OCI-LY3 (cell line): Measurements from ENCODE around the gene GRIN2A.

Source experiments
- H2AFZ ChIP-seq: fragments of 200-600, 300-600 bp; shearing (Covaris generic); 2 replicates; pipeline ENCODE4 v1.6.0; 2014; ENCODE audit warnings: antibody characterized with exemption, low read depth, low read length
- H3K27ac ChIP-seq: fragments of 200-600, 300-600 bp; sonication (generic); 2 replicates; pipeline ENCODE4 v1.5.1; 2014; ENCODE audit warnings: mild to moderate bottlenecking, low read length, moderate library complexity, mixed read lengths
- H3K27me3 ChIP-seq: fragments of 200-600, 300-600 bp; sonication (generic); 2 replicates; pipeline ENCODE4 v1.6.1; 2014; ENCODE audit warnings: low read depth, low read length, mixed read lengths
- H3K36me3 ChIP-seq: fragments of 200-600, 300-600 bp; sonication (generic); replicated peaks from 2 replicates; pipeline ENCODE3; 2014; ENCODE audit warnings: low read depth, low read length, mixed read lengths
- H3K4me1 ChIP-seq: fragments of 300-600, 200-600 bp; sonication (generic); 2 replicates; pipeline ENCODE4 v1.6.1; 2014; ENCODE audit warnings: low read length, mixed read lengths
- H3K4me2 ChIP-seq: fragments of 200-600, 300-600 bp; sonication (generic); 2 replicates; pipeline ENCODE4 v1.6.1; 2014; ENCODE audit warnings: low read length, mixed read lengths
- H3K4me3 ChIP-seq: fragments of 300-600, 200-600 bp; sonication (generic); 2 replicates; pipeline ENCODE4 v1.5.1; 2014; ENCODE audit warnings: antibody characterized with exemption, mild to moderate bottlenecking, low read length, moderate library complexity
- H3K79me2 ChIP-seq: fragments of 300-600, 200-600 bp; shearing (Covaris generic); 2 replicates; pipeline ENCODE4 v1.6.1; 2014; ENCODE audit warnings: mild to moderate bottlenecking, low read length, mixed read lengths
- H3K9ac ChIP-seq: fragments of 300-600, 200-600 bp; shearing (Covaris generic); 2 replicates; pipeline ENCODE4 v1.6.0; 2014; ENCODE audit warnings: mild to moderate bottlenecking, low read length, moderate library complexity
- H3K9me3 ChIP-seq: fragments of 200-600, 300-600 bp; shearing (Covaris generic); 2 replicates; pipeline ENCODE4 v1.6.1; 2014; ENCODE audit warnings: low read length, mixed read lengths; ENCODE audit not compliant: insufficient read depth
- H4K20me1 ChIP-seq: fragments of 200-600, 300-600 bp; sonication (generic); 2 replicates; pipeline ENCODE4 v1.6.1; 2016; ENCODE audit warnings: low read length, mixed read lengths; ENCODE audit not compliant: insufficient read depth
- EZH2phosphoT487 ChIP-seq: fragments of 200-600 bp; shearing (Covaris generic); IDR thresholded peaks from 2 replicates; pipeline ENCODE4 v1.6.1; 2018; ENCODE audit warnings: antibody characterized with exemption, mixed run types, low read depth
- TF ChIP-seq, protein P1 (sequence below): fragments of 200-600, 300-600 bp; sonication (generic); IDR thresholded peaks from 2 replicates; pipeline ENCODE4 v1.5.1; 2014; ENCODE audit warnings: antibody characterized with exemption, low read length, low read depth

The GRIN2A gene

DNA sequence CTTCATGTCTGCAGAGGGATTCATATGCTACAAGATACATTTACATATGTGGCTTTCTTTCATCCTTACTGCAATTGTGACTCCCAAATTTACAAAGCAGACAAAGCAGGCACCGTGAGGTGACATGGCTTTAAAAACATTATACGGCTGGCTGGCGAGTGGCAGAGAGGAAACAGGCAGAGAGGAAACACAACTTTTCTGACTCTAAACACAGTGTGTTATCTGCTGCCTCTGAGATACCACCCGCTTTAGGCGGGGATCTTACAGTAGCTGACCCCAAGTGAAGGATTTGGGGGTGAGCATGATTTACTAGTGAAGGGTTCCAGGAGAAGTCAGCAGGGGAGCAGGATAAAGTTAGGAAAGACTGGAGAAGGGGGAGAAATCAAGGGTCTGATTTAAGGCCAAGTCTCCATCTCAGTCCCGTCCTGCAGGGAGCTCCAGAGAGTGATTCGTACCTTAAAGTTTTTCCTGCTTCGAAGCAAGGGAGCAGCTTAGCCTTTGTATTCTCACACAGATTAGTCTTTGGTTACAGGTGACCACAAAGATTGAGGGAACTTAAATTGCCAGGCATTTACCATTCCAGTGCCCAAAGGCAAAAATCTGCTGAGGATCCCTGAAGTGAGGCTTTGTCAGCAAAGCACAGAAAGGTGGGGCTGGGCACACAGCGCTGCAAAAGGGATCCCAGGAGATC is 355.0 kb downstream of the GRIN2A start:
- Histone ChIP-seq H4K20me1 (no peaks in the 10 kb centered on the region), H3K4me3 (no peak overlapping the region), H3K27ac (no peak overlapping the region), H2AFZ (no peak overlapping the region), H3K4me2 (no peak overlapping the region), H3K79me2 (no peaks in the 10 kb centered on the region), H3K27me3 (no peaks in the 10 kb centered on the region), H3K9me3 (no peaks in the 10 kb centered on the region), H3K9ac (no peak overlapping the region), H3K4me1 (peaks cover 16% of the 10 kb centered on the region), H3K36me3 (peaks cover 4% of the 10 kb centered on the region)
- TF ChIP-seq EZH2phosphoT487: no peak
- TF ChIP-seq, protein P1, sequence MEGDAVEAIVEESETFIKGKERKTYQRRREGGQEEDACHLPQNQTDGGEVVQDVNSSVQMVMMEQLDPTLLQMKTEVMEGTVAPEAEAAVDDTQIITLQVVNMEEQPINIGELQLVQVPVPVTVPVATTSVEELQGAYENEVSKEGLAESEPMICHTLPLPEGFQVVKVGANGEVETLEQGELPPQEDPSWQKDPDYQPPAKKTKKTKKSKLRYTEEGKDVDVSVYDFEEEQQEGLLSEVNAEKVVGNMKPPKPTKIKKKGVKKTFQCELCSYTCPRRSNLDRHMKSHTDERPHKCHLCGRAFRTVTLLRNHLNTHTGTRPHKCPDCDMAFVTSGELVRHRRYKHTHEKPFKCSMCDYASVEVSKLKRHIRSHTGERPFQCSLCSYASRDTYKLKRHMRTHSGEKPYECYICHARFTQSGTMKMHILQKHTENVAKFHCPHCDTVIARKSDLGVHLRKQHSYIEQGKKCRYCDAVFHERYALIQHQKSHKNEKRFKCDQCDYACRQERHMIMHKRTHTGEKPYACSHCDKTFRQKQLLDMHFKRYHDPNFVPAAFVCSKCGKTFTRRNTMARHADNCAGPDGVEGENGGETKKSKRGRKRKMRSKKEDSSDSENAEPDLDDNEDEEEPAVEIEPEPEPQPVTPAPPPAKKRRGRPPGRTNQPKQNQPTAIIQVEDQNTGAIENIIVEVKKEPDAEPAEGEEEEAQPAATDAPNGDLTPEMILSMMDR: no peak

DNA sequence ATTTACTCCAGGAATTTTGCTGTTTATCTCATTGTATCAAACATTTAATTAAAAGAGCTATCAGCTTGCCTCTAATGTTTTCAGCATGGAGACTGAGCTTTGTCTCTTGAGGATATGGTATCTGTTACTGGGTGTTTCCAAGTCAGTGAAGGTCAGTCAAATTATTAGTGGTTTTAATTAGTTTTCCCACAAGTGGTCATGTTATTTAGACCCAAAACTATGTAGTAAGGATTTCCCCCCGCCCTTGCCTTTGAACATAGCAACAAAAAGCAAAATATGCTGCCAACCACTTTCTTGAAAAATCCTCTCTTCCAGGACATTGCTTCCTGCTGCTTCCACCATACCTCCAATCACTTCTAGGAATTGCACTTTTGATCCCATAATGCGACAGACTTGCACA is 355.6 kb downstream of the GRIN2A start:
- H3K4me3 ChIP-seq: no peak overlapping the region
- H3K27me3 ChIP-seq: no peaks in the 10 kb centered on the region
- peaks cover 16% of the 10 kb centered on the region for H3K4me1 ChIP-seq
- H3K79me2 ChIP-seq: no peaks in the 10 kb centered on the region
- H3K9me3 ChIP-seq: no peaks in the 10 kb centered on the region
- H3K27ac ChIP-seq: no peak overlapping the region
- H4K20me1 ChIP-seq: no peaks in the 10 kb centered on the region
- no peak overlapping the region for H3K4me2 ChIP-seq
- H3K36me3 ChIP-seq: peaks cover 4% of the 10 kb centered on the region
- no peak for TF ChIP-seq EZH2phosphoT487
- TF ChIP-seq, protein P1: no peak
- H2AFZ ChIP-seq: no peak overlapping the region
- H3K9ac ChIP-seq: no peak overlapping the region

DNA sequence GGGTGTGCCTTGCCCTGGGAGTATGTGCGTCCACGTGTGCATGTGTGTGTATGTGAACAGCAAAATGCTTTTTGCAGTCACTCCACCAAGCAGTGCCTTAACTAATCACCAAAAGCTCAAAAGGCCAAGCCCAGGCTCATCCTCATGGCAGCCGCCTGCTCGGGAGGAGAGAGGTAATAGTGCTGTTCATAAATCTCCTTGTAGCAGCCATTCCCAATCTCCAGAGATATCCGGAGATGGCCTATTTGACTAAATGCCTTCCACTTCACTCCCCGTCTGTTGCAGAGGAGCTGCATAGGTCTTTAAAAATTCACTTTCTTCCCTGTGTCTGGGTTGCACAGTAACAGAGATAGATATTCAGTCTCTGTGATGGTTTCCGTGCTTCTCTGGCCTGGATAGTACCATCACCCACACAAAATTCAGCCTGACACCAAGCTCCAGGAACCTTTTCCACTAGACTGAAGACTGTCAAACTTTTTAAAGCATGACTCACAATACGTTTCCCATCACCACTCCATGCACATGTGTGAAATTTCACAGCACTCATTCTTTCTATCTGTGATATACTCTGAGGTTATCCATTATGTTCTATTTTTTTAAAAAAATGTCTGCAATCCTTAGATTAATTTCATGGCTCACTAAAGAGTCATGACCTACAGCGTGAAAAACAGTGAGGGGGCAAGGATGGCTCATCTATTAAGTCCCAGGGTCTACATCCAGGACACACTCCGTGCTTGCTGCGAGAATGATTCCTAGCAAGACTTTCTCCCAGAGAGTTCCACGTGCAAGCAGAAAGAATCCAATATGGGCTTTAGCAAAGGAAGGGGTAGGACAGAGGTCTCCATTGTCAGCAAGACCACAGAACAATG is 357.8 kb downstream of the GRIN2A start:
- Histone ChIP-seq H3K4me3 (no peak overlapping the region), H2AFZ (no peak overlapping the region), H3K4me1 (peaks cover 4% of the 10 kb centered on the region), H3K79me2 (no peaks in the 10 kb centered on the region), H3K9ac (no peak overlapping the region), H3K27me3 (no peaks in the 10 kb centered on the region), H3K4me2 (no peak overlapping the region), H3K36me3 (peaks cover 7% of the 10 kb centered on the region), H4K20me1 (no peaks in the 10 kb centered on the region), H3K27ac (no peak overlapping the region), H3K9me3 (no peaks in the 10 kb centered on the region)
- TF ChIP-seq EZH2phosphoT487: no peak
- TF ChIP-seq, protein P1: no peak

DNA sequence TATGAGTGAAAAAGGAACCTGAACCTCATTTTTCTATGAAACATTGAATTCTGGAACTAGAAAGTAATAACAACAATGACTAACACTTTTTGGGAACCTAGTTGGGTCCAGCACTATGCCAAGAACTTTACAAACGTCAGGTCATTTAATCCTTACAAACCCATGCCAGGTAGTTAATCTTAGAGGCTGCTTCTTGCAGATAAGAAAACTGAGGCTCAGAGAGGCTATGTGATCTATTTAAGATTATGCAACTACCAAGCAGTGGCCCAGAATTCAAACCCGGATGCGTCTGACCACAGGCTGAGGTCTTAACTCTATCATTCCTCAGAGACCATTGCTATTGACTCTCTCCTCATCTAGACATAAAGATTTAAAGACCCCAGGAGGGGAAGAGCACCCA is 358.7 kb downstream of the GRIN2A start:
- Histone ChIP-seq H3K9ac (no peak overlapping the region), H3K79me2 (no peaks in the 10 kb centered on the region), H3K4me2 (no peak overlapping the region), H4K20me1 (no peaks in the 10 kb centered on the region), H3K36me3 (peaks cover 3% of the 10 kb centered on the region), H3K4me3 (no peak overlapping the region), H2AFZ (no peak overlapping the region), H3K27ac (no peak overlapping the region), H3K9me3 (no peaks in the 10 kb centered on the region), H3K4me1 (no peaks in the 10 kb centered on the region), H3K27me3 (no peaks in the 10 kb centered on the region)
- TF ChIP-seq, protein P1: no peak
